Loucy (cell line): ENCODE data around the gene RALB.
A peak's percentile ranks its signal among the peaks of the same experiment; 100 is the strongest.

Experiments used
- H2AFZ ChIP-seq: fragments of 200-600 bp; sonication (generic); 2 replicates; pipeline ENCODE4 v1.6.0; 2016; ENCODE audit warnings: antibody characterized with exemption, mild to moderate bottlenecking, low read length, moderate library complexity
- H3F3A ChIP-seq: fragments of 200-600 bp; 2 replicates; pipeline ENCODE4 v1.6.0; 2016; ENCODE audit warnings: antibody characterized with exemption, low read depth, mild to moderate bottlenecking
- H3K27me3 ChIP-seq: fragments of 200-600 bp; sonication (generic); 2 replicates; pipeline ENCODE4 v1.6.1; 2014; ENCODE audit warnings: low read length, mild to moderate bottlenecking; ENCODE audit not compliant: insufficient read depth, poor library complexity, severe bottlenecking
- H3K36me3 ChIP-seq: fragments of 200-600 bp; sonication (generic); 2 replicates; pipeline ENCODE4 v1.6.1; 2016; ENCODE audit warnings: low read length; ENCODE audit not compliant: insufficient read depth
- H3K4me1 ChIP-seq: fragments of 200-600 bp; sonication (generic); 2 replicates; pipeline ENCODE4 v1.5.1; 2014; ENCODE audit warnings: low read length, mild to moderate bottlenecking; ENCODE audit not compliant: insufficient read depth, poor library complexity, severe bottlenecking
- H3K4me2 ChIP-seq: fragments of 200-600 bp; sonication (generic); 2 replicates; pipeline ENCODE4 v1.6.0; 2014; ENCODE audit warnings: antibody characterized with exemption, low read length, low read depth, mild to moderate bottlenecking; ENCODE audit not compliant: poor library complexity, severe bottlenecking
- H3K4me3 ChIP-seq: fragments of 200-600 bp; sonication (generic); 2 replicates; pipeline ENCODE4 v1.5.1; 2014; ENCODE audit warnings: low read length, mild to moderate bottlenecking, mixed read lengths; ENCODE audit not compliant: poor library complexity, severe bottlenecking
- H3K79me2 ChIP-seq: fragments of 200-600 bp; sonication (generic); 2 replicates; pipeline ENCODE4 v1.6.1; 2014; ENCODE audit warnings: low read length; ENCODE audit not compliant: insufficient read depth
- H3K9ac ChIP-seq: fragments of 200-600 bp; sonication (generic); 2 replicates; pipeline ENCODE4 v1.6.0; 2014; ENCODE audit warnings: mild to moderate bottlenecking, low read depth, low read length, moderate library complexity; ENCODE audit not compliant: poor library complexity, severe bottlenecking
- H3K9me2 ChIP-seq: fragments of 200-600 bp; sonication (generic); replicated peaks from 2 replicates; pipeline ENCODE4 v1.6.1; 2016; ENCODE audit warnings: low read depth, low read length, mixed read lengths
- H3K9me3 ChIP-seq: fragments of 200-600 bp; sonication (generic); 2 replicates; pipeline ENCODE4 v1.6.1; 2014; ENCODE audit warnings: mild to moderate bottlenecking, antibody characterized with exemption, low read length, low read depth; ENCODE audit not compliant: insufficient read depth
- H4K20me1 ChIP-seq: fragments of 200-600 bp; sonication (generic); 2 replicates; pipeline ENCODE4 v1.6.0; 2014; ENCODE audit warnings: antibody characterized with exemption, low read length, mild to moderate bottlenecking; ENCODE audit not compliant: insufficient read depth, poor library complexity, severe bottlenecking
- EZH2phosphoT487 ChIP-seq: fragments of 200-600 bp; IDR thresholded peaks from 2 replicates; pipeline ENCODE4 v1.6.1; 2018; ENCODE audit warnings: antibody characterized with exemption, mild to moderate bottlenecking, moderate library complexity, borderline replicate concordance
- TF ChIP-seq, protein P1 (sequence below): fragments of 200-600 bp; sonication (generic); conservative IDR thresholded peaks from 2 replicates; pipeline ENCODE4 v1.5.1; 2014; ENCODE audit warnings: mild to moderate bottlenecking, antibody characterized with exemption, low read length

Gene RALB

DNA sequence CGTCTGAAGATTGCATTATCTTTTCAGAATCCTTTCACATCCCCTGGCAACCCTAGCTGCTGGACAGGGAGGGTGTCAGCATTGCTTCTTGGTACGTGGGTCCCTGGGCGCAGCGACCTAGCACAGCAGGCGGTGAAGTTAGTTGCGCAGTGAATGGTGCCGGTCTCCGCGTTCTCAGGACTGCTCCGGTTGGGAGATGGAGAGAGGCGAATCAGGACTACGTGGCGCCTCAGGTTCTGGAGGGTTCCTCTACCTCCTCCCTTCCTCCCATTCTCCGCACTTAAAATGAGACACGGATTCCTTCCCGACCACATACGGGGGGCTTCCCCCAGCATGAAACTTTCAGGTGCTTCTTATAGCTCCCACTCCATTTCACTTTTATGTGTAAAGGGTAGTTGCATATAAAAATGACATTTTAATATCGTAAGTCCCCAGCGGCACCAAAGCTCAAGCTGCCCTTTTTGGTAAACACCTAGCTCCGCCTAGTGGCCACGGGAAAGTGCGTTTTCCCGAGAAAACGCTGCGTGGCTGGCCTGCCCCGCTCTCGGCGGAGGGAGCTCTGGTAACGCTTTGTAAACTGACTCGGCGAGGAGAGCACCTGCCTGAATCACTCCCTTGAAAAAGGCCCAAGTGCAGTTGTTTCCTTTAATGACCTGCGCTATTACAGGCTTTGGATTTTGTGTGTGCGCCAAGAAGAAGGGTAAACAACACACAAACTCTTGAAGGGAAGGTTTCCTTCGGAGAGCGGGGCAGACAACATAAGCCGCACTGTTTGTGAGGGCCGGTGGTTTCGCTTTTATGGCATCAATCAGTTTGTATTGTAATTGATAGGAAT lies 60.4 kb downstream of the RALB start:
- no peak for TF ChIP-seq EZH2phosphoT487
- TF ChIP-seq, protein P1, sequence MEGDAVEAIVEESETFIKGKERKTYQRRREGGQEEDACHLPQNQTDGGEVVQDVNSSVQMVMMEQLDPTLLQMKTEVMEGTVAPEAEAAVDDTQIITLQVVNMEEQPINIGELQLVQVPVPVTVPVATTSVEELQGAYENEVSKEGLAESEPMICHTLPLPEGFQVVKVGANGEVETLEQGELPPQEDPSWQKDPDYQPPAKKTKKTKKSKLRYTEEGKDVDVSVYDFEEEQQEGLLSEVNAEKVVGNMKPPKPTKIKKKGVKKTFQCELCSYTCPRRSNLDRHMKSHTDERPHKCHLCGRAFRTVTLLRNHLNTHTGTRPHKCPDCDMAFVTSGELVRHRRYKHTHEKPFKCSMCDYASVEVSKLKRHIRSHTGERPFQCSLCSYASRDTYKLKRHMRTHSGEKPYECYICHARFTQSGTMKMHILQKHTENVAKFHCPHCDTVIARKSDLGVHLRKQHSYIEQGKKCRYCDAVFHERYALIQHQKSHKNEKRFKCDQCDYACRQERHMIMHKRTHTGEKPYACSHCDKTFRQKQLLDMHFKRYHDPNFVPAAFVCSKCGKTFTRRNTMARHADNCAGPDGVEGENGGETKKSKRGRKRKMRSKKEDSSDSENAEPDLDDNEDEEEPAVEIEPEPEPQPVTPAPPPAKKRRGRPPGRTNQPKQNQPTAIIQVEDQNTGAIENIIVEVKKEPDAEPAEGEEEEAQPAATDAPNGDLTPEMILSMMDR: peak; percentile 87
- H3K4me2 ChIP-seq: peak overlapping the region; percentile 77
- peaks cover 14% of the 10 kb centered on the region for H3K4me1 ChIP-seq
- no peaks in the 10 kb centered on the region for H4K20me1 ChIP-seq
- H3K79me2 ChIP-seq: no peaks in the 10 kb centered on the region
- H3K36me3 ChIP-seq: no peaks in the 10 kb centered on the region
- H3K9me2 ChIP-seq: no peaks in the 10 kb centered on the region
- H2AFZ ChIP-seq: peak overlapping the region; percentile 95
- H3F3A ChIP-seq: no peaks in the 10 kb centered on the region
- H3K4me3 ChIP-seq: peak overlapping the region; percentile 76
- no peaks in the 10 kb centered on the region for H3K27me3 ChIP-seq
- H3K9ac ChIP-seq: peak overlapping the region; percentile 54
- no peaks in the 10 kb centered on the region for H3K9me3 ChIP-seq

DNA sequence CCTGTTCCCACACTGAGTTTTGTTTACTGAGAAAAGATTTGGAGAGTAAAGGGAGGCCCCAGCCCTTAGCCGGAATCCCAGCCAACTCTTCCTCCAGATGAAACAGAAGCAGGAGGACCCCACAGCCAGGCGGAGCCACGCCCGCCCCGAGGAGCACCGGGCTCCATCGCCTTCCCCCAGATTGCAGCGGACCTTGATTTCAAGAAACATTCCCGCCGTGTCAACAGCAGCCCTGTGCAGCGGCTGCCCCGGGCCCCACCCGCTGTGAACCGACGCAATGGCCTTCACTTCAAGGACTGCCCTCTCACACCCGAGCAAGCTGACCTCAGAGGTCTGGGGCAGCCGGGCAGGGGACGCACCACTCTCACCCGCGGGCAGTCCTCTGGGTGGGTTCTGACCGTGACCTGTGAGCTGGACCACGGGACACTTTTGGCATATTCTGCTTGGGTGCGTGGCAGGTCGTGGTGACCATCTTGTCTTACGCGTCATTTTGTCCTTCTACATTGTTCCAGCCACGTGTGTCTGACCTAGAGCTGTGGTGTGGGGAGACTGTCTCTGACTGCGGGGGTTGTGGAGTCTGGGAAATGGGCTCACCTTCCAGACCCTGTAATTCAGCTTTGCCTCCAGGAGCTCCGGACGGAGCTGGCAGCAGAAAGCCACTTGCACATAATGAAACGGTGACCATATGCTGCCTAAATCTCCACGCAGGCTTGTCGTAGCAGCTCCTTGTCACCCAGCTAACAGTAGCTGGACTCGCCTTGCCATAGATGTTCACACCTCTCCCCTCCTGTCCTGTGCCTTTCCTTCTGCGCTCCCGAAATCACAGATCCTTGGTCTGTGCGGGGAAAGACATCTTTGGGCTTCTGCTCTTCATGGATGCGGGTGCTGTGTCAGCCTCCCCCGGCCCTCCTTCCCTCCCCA lies 61.3 kb downstream of the RALB start:
- H3K9me3 ChIP-seq: no peaks in the 10 kb centered on the region
- H3K4me2 ChIP-seq: peak overlapping the region; percentile 77
- H3K4me3 ChIP-seq: peak overlapping the region; percentile 76
- H3K79me2 ChIP-seq: no peaks in the 10 kb centered on the region
- H3F3A ChIP-seq: no peaks in the 10 kb centered on the region
- no peaks in the 10 kb centered on the region for H3K27me3 ChIP-seq
- peak overlapping the region; percentile 95 for H2AFZ ChIP-seq
- H3K4me1 ChIP-seq: peaks cover 14% of the 10 kb centered on the region
- H4K20me1 ChIP-seq: no peaks in the 10 kb centered on the region
- H3K9me2 ChIP-seq: no peaks in the 10 kb centered on the region
- TF ChIP-seq EZH2phosphoT487: no peak
- TF ChIP-seq, protein P1: no peak
- no peaks in the 10 kb centered on the region for H3K36me3 ChIP-seq
- H3K9ac ChIP-seq: peak overlapping the region; percentile 54

DNA sequence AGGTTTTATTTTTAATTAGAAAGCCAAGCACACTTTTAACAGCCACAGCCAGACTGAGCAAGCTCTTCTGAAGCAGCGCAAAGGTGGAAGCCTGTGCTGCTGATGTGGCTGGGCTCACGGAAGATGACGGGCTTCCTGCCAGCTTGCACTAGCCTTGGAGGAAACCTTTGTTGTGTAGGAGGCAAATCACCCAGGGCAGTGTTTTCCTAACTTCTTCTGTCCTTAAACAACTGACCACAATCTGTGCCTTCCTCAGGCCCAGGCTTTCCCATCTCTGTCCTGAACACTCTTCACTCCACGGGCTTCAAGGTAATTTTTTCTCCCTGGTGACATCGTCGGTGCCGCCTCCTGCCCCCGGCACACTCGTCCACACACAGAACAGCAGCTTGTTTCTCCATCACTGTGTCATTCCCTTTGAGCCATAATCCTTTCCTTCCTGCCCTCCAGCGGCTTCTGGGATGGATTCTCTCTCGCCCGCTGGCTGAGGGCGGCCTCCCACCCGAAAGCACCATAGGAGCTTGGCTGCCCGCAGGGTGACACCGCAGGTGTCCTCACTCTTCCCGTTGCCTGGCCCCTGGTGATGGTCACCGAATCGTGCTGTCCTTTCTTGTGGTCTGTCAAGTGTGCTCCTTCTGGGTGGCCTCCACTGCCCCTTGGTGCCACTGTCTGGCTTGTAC lies 62.2 kb downstream of the RALB start:
- H3K4me3 ChIP-seq: peak overlapping the region; percentile 76
- H3K4me2 ChIP-seq: peak overlapping the region; percentile 77
- H2AFZ ChIP-seq: peak overlapping the region; percentile 95
- no peaks in the 10 kb centered on the region for H3K79me2 ChIP-seq
- H3K36me3 ChIP-seq: no peaks in the 10 kb centered on the region
- H4K20me1 ChIP-seq: no peaks in the 10 kb centered on the region
- H3F3A ChIP-seq: no peaks in the 10 kb centered on the region
- no peak overlapping the region for H3K9ac ChIP-seq
- TF ChIP-seq, protein P1: no peak
- no peaks in the 10 kb centered on the region for H3K9me2 ChIP-seq
- H3K9me3 ChIP-seq: no peaks in the 10 kb centered on the region
- no peaks in the 10 kb centered on the region for H3K27me3 ChIP-seq
- H3K4me1 ChIP-seq: peaks cover 14% of the 10 kb centered on the region
